ENCODE data around the gene GNG13. TPM values are rescaled to one million over a fixed set of nuclear protein-coding genes. Genes with fewer than 3 reads are reported as not detected.

GNG13 gene
- total and polyA plus RNA-seq, 2 experiments from 2014 or later, result not detected

GRCh38 chr16:763369-764183 lies 37.0 kb downstream of the GNG13 start:
- Histone ChIP-seq H3K9ac (no peak overlapping the region), H3K27ac (no peak overlapping the region), H3K4me3 (no peak overlapping the region), H3K9me2 (ENCODE audit: insufficient read depth) (no peaks in the 10 kb centered on the region), H3K79me2 (ENCODE audit: insufficient read depth) (no peaks in the 10 kb centered on the region), H3K36me3 (ENCODE audit: low read depth) (no peaks in the 10 kb centered on the region), H3K27me3 (replicated peaks; ENCODE audit: insufficient read depth) (no peaks in the 10 kb centered on the region), H4K20me1 (ENCODE audit: insufficient read depth) (no peaks in the 10 kb centered on the region), H3K9me3 (ENCODE audit: low read depth) (no peaks in the 10 kb centered on the region), H3K4me1 (ENCODE audit: insufficient read depth) (no peaks in the 10 kb centered on the region), H3K4me2 (ENCODE audit: unreplicated experiment) (no peak overlapping the region), H2AFZ (no peak overlapping the region), H3F3A (ENCODE audit: insufficient read depth) (no peaks in the 10 kb centered on the region)
- WGBS, 2 experiments (ENCODE audit: low coverage in 1 of 2, low lambda C conversion rate in 2 of 2, missing lambda C conversion rate in 2 of 2), result 69 to 77% methylated on average over 15 to 21 of the region's 21 CpGs
- DNase-seq, result no peak
- in situ Hi-C loops (cut with MboI), result no loop called here
- TF ChIP-seq EZH2phosphoT487 (IDR thresholded peaks at IDR 0.05; ENCODE audit: insufficient read depth, low read depth), result no peak
- no peak for TF ChIP-seq EZH2 (IDR thresholded peaks at IDR 0.05; ENCODE audit: insufficient read depth, poor library complexity, severe bottlenecking)

- WGBS, 2 experiments (ENCODE audit: low coverage in 1 of 2, low lambda C conversion rate in 2 of 2, missing lambda C conversion rate in 2 of 2), result 60 to 72% methylated on average over 16 to 17 of the region's 17 CpGs
- Histone ChIP-seq H3K27ac (no peak overlapping the region), H2AFZ (no peak overlapping the region), H4K20me1 (ENCODE audit: insufficient read depth) (no peaks in the 10 kb centered on the region), H3K36me3 (ENCODE audit: low read depth) (no peaks in the 10 kb centered on the region), H3K4me3 (no peak overlapping the region), H3K9me2 (ENCODE audit: insufficient read depth) (no peaks in the 10 kb centered on the region), H3K4me1 (ENCODE audit: insufficient read depth) (no peaks in the 10 kb centered on the region), H3K9me3 (ENCODE audit: low read depth) (no peaks in the 10 kb centered on the region), H3K4me2 (ENCODE audit: unreplicated experiment) (no peak overlapping the region), H3K27me3 (replicated peaks; ENCODE audit: insufficient read depth) (no peaks in the 10 kb centered on the region), H3K9ac (no peak overlapping the region), H3F3A (ENCODE audit: insufficient read depth) (no peaks in the 10 kb centered on the region), H3K79me2 (ENCODE audit: insufficient read depth) (no peaks in the 10 kb centered on the region)
- in situ Hi-C loops (cut with MboI), result no loop called here
- no peak for TF ChIP-seq EZH2 (IDR thresholded peaks at IDR 0.05; ENCODE audit: insufficient read depth, poor library complexity, severe bottlenecking)
- TF ChIP-seq EZH2phosphoT487 (IDR thresholded peaks at IDR 0.05; ENCODE audit: insufficient read depth, low read depth), result no peak
- DNase-seq, result no peak
Observed at GRCh38 chr16:762595-763268, 37.8 kb downstream of the GNG13 start.

- H3K27me3 ChIP-seq (replicated peaks; ENCODE audit: insufficient read depth), result no peaks in the 10 kb centered on the region
- in situ Hi-C loops (cut with MboI), result no loop called here
- H3K9me2 ChIP-seq (ENCODE audit: insufficient read depth), result no peaks in the 10 kb centered on the region
- H3K9ac ChIP-seq, result no peak overlapping the region
- H3K4me1 ChIP-seq (ENCODE audit: insufficient read depth), result no peaks in the 10 kb centered on the region
- H4K20me1 ChIP-seq (ENCODE audit: insufficient read depth), result no peaks in the 10 kb centered on the region
- TF ChIP-seq EZH2phosphoT487 (IDR thresholded peaks at IDR 0.05; ENCODE audit: insufficient read depth, low read depth) (no peak), EZH2 (IDR thresholded peaks at IDR 0.05; ENCODE audit: insufficient read depth, poor library complexity, severe bottlenecking) (no peak)
- DNase-seq, result no peak
- no peak overlapping the region for H3K4me3 ChIP-seq
- no peaks in the 10 kb centered on the region for H3K79me2 ChIP-seq (ENCODE audit: insufficient read depth)
- no peak overlapping the region for H2AFZ ChIP-seq
- no peaks in the 10 kb centered on the region for H3F3A ChIP-seq (ENCODE audit: insufficient read depth)
- no peaks in the 10 kb centered on the region for H3K36me3 ChIP-seq (ENCODE audit: low read depth)
- 45 to 48% methylated on average over 18 to 22 of the region's 22 CpGs for WGBS, 2 experiments (ENCODE audit: low coverage in 1 of 2, low lambda C conversion rate in 2 of 2, missing lambda C conversion rate in 2 of 2)
- no peak overlapping the region for H3K27ac ChIP-seq
- H3K9me3 ChIP-seq (ENCODE audit: low read depth), result no peaks in the 10 kb centered on the region
- no peak overlapping the region for H3K4me2 ChIP-seq (ENCODE audit: unreplicated experiment)
Observed at GRCh38 chr16:761625-762513, 38.7 kb downstream of the GNG13 start.
